ENCODE results near the gene XYLB.
"Not testable (repeated sequence)": the region's sequence is repeated elsewhere in the genome, so short reads cannot be mapped to it uniquely, and the experiment has no call there.

XYLB gene

DNA sequence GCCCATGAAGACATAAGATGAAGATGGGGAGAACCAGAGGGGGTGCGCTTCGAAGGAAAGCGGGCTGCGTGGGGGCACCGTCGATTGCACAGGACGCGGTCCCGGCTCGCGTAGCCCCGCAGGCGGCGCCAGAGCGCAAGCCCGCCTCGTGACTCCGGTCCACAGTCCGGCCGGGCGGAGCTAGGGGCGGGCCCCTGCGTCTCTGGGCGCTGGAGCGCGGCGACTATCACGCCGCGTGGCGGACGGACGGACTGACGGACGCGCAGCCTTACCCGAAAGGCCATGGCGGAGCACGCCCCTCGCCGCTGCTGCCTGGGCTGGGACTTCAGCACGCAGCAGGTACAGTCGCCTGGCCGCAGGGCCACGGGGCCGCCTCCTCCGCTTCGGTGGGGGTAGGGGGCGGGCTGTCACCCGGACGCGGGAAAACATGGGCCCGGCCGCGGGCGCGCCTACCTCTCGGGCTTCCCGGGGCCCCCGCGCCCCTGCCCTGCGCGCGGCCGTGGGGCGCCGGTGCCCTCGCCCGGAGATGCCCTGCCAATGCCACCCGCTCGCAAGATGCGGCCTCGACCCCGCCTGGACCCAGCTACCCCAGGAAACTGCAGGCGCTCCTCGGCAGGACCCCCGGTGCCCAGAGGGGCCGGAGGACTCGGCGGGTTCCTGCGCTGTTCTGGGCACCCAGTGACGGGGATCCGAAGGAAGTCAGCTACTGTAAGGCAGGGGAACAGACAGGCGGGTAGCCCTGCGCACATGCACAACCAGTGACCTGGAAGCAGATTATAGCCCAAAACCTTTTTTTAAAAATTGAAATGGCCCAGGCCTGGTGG is at the start of gene XYLB:
XYLB (plus strand) TSS at position 199 of the 824 bp plus-strand sequence; CDS start at position 283, 84 bp downstream.
- peak; percentile 36 to 79 (median 62) for DNase-seq (ENCODE audit: low read depth in 4 of 4, low spot score in 1 of 4)

DNA sequence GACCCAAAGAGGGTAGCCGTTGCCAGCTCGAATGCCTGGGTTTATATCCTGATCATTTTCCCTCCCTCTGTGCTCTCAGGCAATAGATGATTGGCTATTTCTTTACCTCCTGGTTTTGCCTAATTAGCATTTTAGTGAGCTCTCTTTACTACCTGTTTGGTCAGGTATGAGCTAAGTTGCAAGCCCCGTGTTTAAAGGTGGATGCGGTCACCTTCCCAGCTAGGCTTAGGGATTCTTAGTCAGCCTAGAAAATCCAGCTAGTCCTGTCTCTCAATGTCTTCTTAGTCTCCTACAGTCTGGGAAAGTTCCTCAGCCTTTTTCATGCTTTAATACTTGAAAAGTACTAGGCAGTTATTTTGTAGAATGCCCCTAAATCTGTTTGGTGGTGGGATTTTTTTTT is 49.5 kb upstream of the XYLB start:
- DNase-seq (ENCODE audit: low read depth in 4 of 4, low spot score in 1 of 4): not testable (repeated sequence)

DNA sequence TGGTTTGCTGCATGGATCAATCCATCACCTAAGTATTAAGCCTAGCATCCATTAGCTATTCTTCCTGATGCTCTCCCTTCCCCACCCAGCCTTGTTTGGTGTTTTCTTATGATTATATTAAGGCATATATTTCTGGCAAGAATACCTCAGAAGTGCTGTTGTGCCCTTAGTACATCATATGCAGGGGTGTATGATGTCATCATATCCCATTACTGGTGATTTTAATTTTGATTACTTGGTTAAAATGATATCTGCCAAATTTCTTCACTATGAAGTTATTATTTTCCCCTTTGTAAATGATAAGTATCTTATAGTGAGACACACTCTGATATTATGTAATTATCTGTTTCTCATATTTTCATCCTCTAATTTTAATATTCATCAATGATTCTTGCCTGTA is 49.0 kb upstream of the XYLB start:
- no peak for DNase-seq (ENCODE audit: low read depth in 4 of 4, low spot score in 1 of 4)

DNA sequence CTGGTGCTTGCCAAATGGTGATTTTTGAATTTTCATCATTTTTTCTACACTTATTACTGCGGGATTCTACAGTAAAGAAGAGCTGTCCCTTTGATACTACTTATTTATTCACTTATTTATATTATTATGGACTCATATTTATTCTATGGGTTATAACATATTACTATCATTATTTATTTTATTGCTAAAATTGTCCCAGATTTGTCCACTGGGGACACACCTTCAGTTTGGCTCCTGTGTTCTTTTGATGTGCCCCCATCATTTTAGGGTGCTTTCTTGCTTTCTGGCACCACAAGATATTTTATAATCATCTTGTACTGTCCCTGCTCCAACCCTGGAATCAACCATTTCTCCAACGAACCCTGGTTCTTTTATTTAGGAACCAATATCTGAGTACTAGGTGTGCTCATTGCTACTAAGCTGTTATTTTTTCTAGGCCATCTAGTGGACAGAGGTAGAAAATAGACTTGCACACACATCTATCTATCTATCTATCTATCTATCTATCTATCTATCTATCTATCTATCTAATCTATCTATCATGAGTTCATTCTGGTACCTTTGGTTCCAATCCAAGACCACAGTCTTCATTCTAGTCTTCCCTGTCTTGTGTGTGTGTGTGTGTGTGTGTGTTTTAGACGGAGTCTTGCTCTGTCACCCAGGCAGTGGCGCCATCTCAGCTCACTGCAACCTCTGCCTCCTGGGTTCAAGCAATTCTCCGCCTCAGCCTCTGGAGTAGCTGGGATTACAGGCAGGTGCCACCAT is 48.5 kb upstream of the XYLB start:
- no peak for DNase-seq (ENCODE audit: low read depth in 4 of 4, low spot score in 1 of 4)

DNA sequence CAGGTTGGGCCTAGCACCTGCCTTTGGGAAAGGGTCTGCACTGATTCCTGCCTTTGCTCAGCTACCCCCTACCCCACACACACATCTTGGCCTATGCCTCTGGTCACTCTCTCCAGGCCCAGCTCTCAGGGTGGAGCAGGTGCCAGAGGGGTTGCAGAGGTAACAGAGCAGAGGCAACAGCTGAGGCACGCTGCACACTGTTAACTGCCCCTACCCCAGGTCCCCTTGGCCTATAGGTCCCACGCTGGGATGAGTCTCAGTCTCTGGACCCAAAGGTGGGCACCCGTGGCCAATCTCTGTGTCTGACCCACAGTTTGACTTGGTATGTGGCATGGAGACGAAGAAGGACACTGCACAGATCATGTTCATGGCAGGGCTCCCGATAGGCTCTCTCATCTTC is 39.6 kb upstream of the XYLB start:
- no peak for DNase-seq (ENCODE audit: low read depth in 4 of 4, low spot score in 1 of 4)

DNA sequence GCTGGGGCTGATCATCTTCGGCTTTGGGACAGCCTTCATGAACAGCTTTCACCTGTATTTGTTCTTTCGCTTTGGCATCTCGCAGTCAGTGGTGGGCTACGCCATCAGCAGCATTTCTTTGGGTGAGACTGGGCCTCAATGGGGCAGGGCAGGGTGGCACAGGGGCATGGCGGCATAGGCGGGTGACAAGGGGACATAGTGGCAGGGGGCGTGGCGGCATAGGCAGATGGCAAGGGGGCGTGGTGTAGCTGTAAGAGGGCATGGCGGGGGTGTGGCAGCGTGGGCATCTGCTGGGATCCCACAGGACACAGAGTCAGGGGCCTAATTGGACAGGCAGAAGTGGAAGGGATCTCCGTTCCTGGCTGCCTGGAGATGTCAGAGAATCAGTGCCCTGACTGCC is 39.0 kb upstream of the XYLB start:
- no peak for DNase-seq (ENCODE audit: low read depth in 4 of 4, low spot score in 1 of 4)

DNA sequence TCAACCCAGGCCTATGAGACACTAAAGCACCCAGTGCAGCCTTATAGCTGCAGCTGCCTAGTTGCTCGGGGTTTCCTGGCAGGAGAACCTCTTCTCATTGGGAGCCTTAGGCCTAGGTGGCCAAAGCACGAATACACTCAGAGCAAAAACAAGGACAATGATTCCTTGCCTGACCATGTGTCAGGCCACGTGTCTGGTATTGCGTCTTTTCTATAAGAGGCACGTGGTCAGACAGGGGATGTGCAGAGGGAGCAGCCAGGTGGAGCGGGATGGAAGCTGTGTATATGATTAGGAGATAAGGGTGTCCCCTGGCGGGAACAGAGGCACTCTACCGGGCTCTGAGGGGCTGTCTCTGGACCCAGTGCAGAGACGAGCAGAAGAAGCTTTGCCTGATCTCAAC is 38.1 kb upstream of the XYLB start:
- no peak for DNase-seq (ENCODE audit: low read depth in 4 of 4, low spot score in 1 of 4)

DNA sequence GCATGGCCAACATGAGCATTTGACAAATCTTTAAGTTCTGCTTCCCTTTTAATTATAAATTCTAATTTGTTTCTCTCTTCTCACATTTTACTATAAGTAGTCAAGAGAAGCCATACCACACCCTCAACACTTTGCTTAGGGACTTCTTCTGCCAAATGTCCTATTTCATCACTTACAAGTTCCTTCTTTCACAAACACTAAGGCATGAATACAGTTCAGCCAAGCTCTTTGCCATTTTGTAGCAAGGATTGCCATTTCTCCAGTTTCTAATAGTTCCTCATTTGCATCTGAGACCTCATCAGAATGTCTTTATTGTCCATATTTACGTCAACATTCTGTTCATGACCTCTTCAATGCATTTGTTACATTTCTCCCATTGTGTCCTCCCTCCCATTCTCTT is 35.1 kb upstream of the XYLB start:
- no peak for DNase-seq (ENCODE audit: low read depth in 4 of 4, low spot score in 1 of 4)

DNA sequence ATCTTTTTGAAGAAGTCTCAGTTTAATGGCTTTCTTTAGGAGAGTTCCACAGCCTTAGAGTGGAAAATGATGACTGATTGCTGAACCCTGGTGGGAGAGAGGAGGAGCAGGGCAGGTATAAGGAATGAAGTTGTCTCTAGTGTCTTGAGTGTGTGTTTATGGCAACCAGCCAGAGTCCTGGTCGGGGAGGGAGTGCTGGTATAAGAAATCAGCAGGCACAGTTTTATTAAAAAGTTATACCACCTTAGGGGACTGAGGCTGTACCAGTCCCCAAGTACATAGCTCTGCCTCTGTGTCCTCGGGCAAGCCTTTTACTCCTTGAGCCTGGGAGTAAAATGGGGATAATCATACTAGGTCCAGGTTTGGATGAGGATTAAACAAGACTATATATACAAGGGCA is 34.6 kb upstream of the XYLB start:
- DNase-seq (ENCODE audit: low read depth in 4 of 4, low spot score in 1 of 4): no peak

DNA sequence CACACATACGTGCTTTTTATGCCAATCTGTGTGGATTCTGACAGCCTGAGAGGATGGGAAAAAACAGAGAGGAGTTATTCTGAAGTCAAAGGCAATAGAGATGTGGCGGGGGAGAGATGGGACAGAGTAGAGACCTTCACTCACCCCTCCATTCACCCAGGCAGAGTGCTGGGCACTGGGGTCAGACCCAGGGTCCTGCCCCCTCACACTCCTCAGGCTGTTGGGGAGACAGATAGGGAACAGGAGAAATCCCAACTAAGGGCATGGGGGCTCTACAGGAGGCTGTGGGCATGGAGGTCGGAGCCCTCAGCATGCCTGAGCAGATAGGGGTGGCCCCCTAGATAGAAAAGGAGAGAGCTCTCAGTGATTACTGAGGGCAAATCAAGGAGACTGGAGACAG is 34.2 kb upstream of the XYLB start:
- DNase-seq (ENCODE audit: low read depth in 4 of 4, low spot score in 1 of 4): no peak

DNA sequence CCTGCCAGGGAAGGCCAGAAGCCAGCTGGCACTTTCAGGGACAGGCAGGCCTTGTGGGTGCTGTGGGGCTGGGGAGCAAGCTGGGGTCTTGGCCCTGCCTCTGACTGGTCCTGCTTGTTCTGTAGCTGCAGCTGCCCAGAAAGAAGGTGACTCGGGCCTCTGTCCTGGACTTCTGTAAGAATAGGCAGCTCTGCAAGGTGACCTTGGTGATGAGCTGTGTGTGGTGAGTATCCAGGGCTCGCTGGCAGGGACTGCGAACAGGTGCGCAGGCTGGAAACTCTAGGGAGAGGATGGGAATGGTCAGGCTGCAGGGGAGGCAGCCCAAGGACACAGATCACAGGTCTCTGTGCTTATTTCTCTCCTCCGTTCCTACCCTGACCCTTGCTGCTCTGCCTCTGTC is 33.3 kb upstream of the XYLB start:
- no peak for DNase-seq (ENCODE audit: low read depth in 4 of 4, low spot score in 1 of 4)

DNA sequence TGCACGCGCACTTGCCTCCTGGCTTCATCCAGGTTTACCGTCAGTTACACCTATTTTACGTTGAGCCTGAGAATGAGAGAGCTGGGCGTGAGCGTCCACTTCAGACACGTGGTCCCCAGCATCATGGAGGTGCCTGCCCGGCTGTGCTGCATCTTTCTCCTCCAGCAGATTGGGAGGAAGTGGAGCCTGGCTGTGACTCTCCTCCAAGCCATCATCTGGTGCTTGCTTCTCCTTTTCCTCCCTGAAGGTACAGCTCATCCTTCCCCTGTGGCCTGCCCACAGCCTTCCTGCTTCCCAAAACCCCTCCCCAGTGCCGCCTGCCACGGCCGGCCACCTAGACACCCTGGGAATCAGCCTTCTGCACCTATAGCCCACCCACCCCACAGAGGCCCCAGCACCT is 32.9 kb upstream of the XYLB start:
- no peak for DNase-seq (ENCODE audit: low read depth in 4 of 4, low spot score in 1 of 4)

DNA sequence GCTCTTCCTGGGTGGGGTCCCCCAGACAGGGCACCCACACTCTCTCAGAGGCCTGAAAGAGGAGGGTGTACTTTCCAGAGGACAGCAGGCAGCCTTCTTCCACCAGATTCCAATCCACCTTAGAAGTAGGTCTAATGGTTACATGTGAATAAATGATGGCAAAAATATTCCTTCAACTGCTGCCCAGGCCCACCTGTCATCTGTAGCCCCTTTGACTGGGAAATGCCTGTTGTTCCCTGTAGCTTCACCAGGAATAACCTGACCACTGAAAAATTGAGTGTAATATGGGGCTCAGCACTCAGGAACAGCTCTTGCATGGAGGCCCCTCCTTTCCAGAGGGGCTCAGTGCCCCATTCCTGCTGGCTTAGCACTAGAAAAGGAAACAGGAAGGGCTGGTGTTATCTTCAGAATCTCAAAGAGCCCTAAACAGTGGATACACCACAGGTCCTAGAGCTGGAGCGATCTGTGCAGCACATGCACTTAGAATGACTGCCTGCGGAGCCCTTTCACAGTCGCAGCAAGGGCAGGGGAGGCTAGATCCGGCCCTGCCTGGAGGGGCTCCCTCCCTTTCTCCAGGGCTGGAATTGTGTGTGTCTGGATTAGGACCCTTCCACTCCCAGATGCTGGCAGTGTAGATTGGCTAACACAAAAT is 32.3 kb upstream of the XYLB start:
- no peak for DNase-seq (ENCODE audit: low read depth in 4 of 4, low spot score in 1 of 4)

DNA sequence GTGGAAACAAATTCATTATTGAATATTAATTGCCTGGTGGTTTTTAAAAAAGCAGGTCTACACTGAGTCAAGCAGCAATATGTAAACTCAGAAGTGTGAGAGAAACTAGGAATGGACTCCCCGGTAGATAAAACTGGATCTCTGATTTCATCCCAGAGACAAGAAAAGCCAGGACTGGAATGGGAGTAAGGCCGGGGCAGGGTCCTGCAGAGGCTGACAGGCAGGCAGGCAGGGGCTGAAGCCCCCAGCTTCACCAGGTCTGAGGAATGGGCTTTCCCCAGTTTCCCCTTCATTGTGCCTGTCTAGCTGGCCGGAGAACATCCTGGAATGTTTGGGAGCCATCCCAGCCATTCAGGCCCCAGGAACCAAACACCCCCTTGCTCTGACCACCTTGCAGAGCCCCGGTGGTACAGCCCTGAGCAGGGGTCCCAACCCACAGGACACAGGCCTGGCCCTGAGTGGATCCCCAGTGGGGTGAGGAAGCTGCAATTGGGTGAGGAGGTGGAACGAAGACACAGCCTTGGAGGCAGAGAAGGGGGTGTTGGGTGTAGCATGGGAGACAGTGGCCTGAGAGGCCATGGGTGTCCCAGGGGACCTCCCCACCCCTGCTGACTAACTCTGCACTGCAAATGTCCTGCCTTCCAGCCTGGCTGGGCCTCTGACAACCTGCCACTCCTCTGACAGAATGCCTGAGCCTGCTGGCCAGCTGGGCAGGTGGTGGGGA is 31.7 kb upstream of the XYLB start:
- no peak for DNase-seq (ENCODE audit: low read depth in 4 of 4, low spot score in 1 of 4)

DNA sequence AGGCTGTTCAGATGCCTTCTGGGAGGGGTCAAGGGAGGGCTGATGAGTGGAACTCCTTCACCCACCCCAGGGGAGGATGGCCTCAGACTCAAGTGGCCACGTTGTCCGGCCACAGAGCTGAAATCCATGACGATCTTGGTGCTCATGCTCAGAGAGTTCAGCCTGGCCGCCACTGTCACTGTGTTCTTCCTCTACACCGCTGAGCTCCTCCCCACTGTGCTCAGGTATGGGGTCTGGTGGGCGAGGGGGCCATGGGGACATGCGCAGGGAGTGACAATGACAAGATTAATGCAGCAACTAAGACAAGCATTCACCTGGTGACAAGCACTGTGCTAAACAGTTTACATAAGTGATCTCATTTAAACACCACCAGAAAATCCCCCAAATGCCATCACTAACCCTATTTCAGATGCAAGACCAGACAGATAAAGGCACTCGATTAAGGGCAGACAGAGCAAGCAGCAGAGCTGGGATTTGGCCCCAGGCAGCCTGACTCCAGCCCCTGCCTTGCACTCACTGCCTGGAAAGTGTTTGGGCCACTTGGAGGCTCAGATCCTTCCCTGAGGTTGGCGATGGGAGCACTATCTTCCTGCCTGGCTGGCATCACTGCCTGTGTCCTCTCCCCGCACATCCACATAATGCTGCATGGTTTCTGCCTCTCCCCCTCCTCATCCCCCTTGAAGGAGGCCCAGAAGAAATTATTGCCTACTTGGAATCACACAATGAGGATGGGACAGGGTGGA is 30.9 kb upstream of the XYLB start:
- no peak for DNase-seq (ENCODE audit: low read depth in 4 of 4, low spot score in 1 of 4)

DNA sequence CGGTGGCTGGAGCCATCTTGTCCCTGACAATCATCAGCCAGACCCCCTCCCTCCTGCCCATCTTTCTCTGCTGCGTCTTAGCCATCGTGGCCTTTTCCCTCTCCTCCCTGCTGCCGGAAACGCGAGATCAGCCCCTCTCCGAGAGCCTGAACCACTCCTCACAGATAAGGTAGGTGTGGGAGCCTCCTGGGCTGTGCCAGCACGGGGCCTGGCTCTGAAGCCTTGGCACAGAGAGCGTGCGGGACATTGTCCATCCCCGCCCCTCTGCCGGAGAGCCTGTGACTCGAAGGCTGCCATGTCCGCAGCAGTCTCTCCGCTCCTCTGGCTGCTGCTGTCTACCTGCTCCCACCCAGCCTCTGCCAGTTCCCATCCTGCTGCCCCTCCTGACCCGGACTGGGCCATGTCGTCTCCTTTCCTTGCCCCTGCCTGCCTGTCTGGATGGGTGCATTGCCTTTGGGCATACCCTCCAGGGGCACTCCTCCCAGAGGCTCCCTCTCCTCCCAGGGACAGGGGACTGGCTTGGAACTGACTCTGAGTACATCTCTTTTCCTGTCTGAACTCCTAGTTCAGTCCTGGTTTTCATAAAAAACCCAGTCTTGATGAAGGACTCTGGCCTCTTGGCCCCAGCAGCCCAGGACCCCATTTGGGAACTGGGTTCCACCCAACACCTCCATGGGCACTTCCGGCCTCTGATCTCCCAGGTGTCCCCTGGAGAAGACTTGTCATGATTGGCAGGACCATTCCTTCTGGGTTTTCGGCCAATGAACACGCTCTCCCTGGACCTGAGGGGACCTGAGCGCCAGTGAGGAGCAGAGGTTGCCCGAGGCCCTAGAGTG is 30.0 kb upstream of the XYLB start:
- no peak for DNase-seq (ENCODE audit: low read depth in 4 of 4, low spot score in 1 of 4)

DNA sequence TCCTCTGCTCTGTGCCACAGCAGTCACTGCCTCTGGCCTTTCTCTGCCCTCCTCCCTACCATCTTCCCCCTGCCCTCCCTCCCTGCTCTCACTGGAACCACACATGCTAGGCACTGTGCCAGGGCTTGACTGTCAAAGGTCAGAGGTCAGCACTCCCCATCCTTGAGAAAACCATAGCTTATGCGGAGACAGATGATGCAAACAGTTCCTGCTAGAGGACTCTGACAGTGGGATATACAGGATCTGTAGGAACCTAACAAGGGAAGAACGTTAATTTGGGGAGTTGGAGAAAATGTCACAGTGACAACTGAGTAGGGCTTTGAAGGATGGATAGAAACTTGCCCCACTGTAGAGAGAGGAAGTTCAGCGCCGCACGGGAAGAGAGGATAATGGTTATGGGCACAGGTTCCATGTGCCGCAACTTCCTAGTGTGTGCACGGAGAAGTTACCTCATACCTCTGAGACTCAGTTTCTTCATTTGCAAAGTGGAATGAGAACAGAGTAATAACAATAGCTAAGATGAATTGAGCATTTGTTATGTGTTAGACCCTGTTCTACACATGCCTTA is 29.3 kb upstream of the XYLB start:
- DNase-seq (ENCODE audit: low read depth in 4 of 4, low spot score in 1 of 4): no peak

DNA sequence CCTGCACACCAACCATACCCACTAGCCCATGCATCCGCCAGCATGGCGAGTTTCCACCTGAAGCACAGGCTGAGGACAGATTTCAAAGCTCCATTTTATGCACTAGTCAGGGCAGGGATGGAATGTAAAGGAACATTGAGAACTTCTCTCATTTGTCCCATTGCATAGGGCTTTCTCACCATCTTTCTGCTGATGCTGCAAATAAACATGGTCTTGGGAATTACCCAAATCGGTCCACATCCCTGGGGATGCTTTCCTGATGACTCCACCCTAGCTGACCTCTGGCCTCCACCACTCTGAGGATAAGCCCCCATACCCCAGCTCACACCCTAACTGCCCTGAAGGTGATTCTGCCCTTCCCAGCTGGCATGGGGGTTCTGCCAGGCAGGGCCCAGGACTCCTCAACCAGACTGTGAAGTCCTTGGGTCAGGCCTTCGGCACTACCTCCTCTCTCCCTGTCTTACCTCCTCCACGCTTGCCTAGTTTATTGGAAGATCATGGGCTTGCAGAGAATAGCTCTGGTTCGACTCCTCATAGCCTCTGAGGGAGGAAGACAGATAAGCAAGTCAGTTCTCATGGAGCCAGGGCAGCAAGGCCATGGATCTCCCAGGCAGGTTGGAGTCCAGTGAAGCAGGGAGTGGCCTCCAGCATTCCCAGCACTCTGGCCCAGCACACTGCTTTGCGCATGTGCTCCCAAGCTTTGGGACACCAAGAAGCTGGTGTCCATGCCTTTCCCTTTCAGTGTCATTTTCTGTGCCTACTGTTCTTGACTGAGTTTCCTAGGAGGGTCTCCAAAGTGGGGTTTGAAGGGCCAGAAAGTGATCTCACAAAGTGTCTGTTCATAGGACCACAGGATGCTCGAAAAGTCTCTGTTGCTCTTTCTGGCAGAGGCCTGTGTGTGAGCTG is 27.6 kb upstream of the XYLB start:
- DNase-seq (ENCODE audit: low read depth in 4 of 4, low spot score in 1 of 4): no peak

Data from stimulated activated CD4-positive, alpha-beta T cell treated with anti-CD3 and anti-CD28 coated beads, Interleukin-1b, Interleukin-23, amount 100 ng/mL, for 24 hours (primary cell).